WTC11 (cell line): ENCODE results near the gene RNF103.

Experiments used
- CREM ChIP-seq: sonication (generic); formaldehyde crosslinking; IDR thresholded peaks from 2 replicates; pipeline ENCODE4 v1.8.1; 2022; ENCODE audit warnings: mild to moderate bottlenecking, missing genetic modification reagents, moderate library complexity
- CTCF ChIP-seq: fragments of 200-600 bp; IDR thresholded peaks from 2 replicates; pipeline ENCODE4 v1.8.0; 2022; ENCODE audit warnings: antibody characterized with exemption
- NFYB ChIP-seq: sonication (generic); formaldehyde crosslinking; conservative IDR thresholded peaks from 2 replicates; pipeline ENCODE4 v1.8.0; 2022; ENCODE audit warnings: low read depth, missing genetic modification reagents
- TEAD4 ChIP-seq: sonication (generic); formaldehyde crosslinking; IDR thresholded peaks from 2 replicates; pipeline ENCODE4 v1.8.0; 2022; ENCODE audit warnings: mild to moderate bottlenecking, missing genetic modification reagents
- ZNF317 ChIP-seq: sonication (generic); formaldehyde crosslinking; IDR thresholded peaks from 2 replicates; pipeline ENCODE4 v1.8.1; 2023; ENCODE audit warnings: low read depth, mild to moderate bottlenecking, moderate library complexity, missing genetic modification reagents, borderline replicate concordance
- ZNF416 ChIP-seq: fragments of 250-450 bp; sonication (Bioruptor Pico); IDR thresholded peaks from 2 replicates; pipeline ENCODE4 v1.9.0; 2021; ENCODE audit warnings: mild to moderate bottlenecking, inconsistent platforms
- ZSCAN18 ChIP-seq: fragments of 250-450 bp; sonication (Bioruptor Pico); IDR thresholded peaks from 2 replicates; pipeline ENCODE4 v2.1.2; 2022; ENCODE audit warnings: mild to moderate bottlenecking, moderate library complexity
- TF ChIP-seq, protein P1 (sequence below): sonication (generic); formaldehyde crosslinking; IDR thresholded peaks from 2 replicates; pipeline ENCODE4 v1.8.1; 2023; ENCODE audit warnings: mild to moderate bottlenecking, missing genetic modification reagents, moderate library complexity
- TF ChIP-seq, protein P2 (sequence below): sonication (generic); formaldehyde crosslinking; IDR thresholded peaks from 2 replicates; pipeline ENCODE4 v1.8.1; 2022; ENCODE audit warnings: mild to moderate bottlenecking, moderate library complexity, missing genetic modification reagents
- TF ChIP-seq, protein P3 (sequence below): sonication (generic); formaldehyde crosslinking; IDR thresholded peaks from 2 replicates; pipeline ENCODE4 v1.8.1; 2022; ENCODE audit warnings: low read depth, missing genetic modification reagents, borderline replicate concordance
- TF ChIP-seq, protein P4 (sequence below): sonication (generic); formaldehyde crosslinking; IDR thresholded peaks from 2 replicates; pipeline ENCODE4 v1.8.1; 2023; ENCODE audit warnings: mild to moderate bottlenecking, missing genetic modification reagents, borderline replicate concordance
- TF ChIP-seq, protein P5 (sequence below): sonication (generic); formaldehyde crosslinking; IDR thresholded peaks from 2 replicates; pipeline ENCODE4 v1.8.1; 2022; ENCODE audit warnings: missing genetic modification reagents, borderline replicate concordance

GRCh38 chr2:86627550-86627949, 3.9 kb upstream of the RNF103 start:
- TF ChIP-seq, protein P1, sequence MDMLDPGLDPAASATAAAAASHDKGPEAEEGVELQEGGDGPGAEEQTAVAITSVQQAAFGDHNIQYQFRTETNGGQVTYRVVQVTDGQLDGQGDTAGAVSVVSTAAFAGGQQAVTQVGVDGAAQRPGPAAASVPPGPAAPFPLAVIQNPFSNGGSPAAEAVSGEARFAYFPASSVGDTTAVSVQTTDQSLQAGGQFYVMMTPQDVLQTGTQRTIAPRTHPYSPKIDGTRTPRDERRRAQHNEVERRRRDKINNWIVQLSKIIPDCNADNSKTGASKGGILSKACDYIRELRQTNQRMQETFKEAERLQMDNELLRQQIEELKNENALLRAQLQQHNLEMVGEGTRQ (CRISPR knock-in tag): no peak
- TF ChIP-seq CTCF (no peak), TEAD4 (CRISPR knock-in tag) (no peak), CREM (CRISPR knock-in tag) (no peak), NFYB (no peak), ZSCAN18 (no peak), ZNF416 (no peak), ZNF317 (CRISPR knock-in tag) (no peak)
- TF ChIP-seq, protein P2, sequence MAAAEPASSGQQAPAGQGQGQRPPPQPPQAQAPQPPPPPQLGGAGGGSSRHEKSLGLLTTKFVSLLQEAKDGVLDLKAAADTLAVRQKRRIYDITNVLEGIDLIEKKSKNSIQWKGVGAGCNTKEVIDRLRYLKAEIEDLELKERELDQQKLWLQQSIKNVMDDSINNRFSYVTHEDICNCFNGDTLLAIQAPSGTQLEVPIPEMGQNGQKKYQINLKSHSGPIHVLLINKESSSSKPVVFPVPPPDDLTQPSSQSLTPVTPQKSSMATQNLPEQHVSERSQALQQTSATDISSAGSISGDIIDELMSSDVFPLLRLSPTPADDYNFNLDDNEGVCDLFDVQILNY (CRISPR knock-in tag): no peak
- TF ChIP-seq, protein P3, sequence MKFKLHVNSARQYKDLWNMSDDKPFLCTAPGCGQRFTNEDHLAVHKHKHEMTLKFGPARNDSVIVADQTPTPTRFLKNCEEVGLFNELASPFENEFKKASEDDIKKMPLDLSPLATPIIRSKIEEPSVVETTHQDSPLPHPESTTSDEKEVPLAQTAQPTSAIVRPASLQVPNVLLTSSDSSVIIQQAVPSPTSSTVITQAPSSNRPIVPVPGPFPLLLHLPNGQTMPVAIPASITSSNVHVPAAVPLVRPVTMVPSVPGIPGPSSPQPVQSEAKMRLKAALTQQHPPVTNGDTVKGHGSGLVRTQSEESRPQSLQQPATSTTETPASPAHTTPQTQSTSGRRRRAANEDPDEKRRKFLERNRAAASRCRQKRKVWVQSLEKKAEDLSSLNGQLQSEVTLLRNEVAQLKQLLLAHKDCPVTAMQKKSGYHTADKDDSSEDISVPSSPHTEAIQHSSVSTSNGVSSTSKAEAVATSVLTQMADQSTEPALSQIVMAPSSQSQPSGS: no peak
- TF ChIP-seq, protein P4, sequence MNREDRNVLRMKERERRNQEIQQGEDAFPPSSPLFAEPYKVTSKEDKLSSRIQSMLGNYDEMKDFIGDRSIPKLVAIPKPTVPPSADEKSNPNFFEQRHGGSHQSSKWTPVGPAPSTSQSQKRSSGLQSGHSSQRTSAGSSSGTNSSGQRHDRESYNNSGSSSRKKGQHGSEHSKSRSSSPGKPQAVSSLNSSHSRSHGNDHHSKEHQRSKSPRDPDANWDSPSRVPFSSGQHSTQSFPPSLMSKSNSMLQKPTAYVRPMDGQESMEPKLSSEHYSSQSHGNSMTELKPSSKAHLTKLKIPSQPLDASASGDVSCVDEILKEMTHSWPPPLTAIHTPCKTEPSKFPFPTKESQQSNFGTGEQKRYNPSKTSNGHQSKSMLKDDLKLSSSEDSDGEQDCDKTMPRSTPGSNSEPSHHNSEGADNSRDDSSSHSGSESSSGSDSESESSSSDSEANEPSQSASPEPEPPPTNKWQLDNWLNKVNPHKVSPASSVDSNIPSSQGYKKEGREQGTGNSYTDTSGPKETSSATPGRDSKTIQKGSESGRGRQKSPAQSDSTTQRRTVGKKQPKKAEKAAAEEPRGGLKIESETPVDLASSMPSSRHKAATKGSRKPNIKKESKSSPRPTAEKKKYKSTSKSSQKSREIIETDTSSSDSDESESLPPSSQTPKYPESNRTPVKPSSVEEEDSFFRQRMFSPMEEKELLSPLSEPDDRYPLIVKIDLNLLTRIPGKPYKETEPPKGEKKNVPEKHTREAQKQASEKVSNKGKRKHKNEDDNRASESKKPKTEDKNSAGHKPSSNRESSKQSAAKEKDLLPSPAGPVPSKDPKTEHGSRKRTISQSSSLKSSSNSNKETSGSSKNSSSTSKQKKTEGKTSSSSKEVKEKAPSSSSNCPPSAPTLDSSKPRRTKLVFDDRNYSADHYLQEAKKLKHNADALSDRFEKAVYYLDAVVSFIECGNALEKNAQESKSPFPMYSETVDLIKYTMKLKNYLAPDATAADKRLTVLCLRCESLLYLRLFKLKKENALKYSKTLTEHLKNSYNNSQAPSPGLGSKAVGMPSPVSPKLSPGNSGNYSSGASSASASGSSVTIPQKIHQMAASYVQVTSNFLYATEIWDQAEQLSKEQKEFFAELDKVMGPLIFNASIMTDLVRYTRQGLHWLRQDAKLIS: no peak
- TF ChIP-seq, protein P5, sequence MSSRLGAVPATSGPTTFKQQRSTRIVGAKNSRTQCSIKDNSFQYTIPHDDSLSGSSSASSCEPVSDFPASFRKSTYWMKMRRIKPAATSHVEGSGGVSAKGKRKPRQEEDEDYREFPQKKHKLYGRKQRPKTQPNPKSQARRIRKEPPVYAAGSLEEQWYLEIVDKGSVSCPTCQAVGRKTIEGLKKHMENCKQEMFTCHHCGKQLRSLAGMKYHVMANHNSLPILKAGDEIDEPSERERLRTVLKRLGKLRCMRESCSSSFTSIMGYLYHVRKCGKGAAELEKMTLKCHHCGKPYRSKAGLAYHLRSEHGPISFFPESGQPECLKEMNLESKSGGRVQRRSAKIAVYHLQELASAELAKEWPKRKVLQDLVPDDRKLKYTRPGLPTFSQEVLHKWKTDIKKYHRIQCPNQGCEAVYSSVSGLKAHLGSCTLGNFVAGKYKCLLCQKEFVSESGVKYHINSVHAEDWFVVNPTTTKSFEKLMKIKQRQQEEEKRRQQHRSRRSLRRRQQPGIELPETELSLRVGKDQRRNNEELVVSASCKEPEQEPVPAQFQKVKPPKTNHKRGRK: no peak
